ENCODE measurements around the gene PORCN. TPM values are rescaled to one million over a fixed set of nuclear protein-coding genes. Genes with fewer than 3 reads are reported as not detected.

PORCN gene
- total and polyA plus RNA-seq, 4 donors = 0.70 to 4.9 (median 2.8) TPM

- Histone ChIP-seq H3K9me3 (ENCODE audit: control insufficient read depth in 4 of 4, low read length in 3 of 4) (no peaks in the 10 kb centered on the region), H3K4me3 (ENCODE audit: low read depth in 1 of 3, low read length in 3 of 3) (no peak overlapping the region), H3K4me1 (ENCODE audit: control insufficient read depth in 4 of 4, insufficient read depth in 4 of 4, low read length in 3 of 4) (peaks cover 0 to 2% (median 0%) of the 10 kb centered on the region in 4 donors), H3K27ac (ENCODE audit: low read depth in 1 of 2, low read length in 2 of 2) (no peak overlapping the region), H3K36me3 (ENCODE audit: control insufficient read depth in 4 of 4, insufficient read depth in 3 of 4, low read depth in 1 of 4, low read length in 3 of 4) (peaks cover 7 to 18% (median 7%) of the 10 kb centered on the region in 4 donors), H3K27me3 (ENCODE audit: control insufficient read depth in 4 of 4, insufficient read depth in 4 of 4, low read length in 3 of 4) (no peaks in the 10 kb centered on the region), H3K9ac (ENCODE audit: low read depth in 1 of 2, low read length in 2 of 2) (no peak overlapping the region)
- WGBS = 95% methylated on average over 3 of the region's 3 CpGs
- no peak for DNase-seq (ENCODE audit: low spot score)
- TF ChIP-seq MAX (IDR thresholded peaks at IDR 0.05) (no peak), REST (IDR thresholded peaks at IDR 0.05) (no peak), HNF4A (conservative IDR thresholded peaks at IDR 0.05) (no peak), YY1 (IDR thresholded peaks at IDR 0.05) (no peak), TAF1 (conservative IDR thresholded peaks at IDR 0.05) (no peak), RXRA (IDR thresholded peaks at IDR 0.05) (no peak), RAD21 (IDR thresholded peaks at IDR 0.05) (no peak), SP1 (IDR thresholded peaks at IDR 0.05) (no peak), NR2F2 (IDR thresholded peaks at IDR 0.05) (no peak), HNF4G (IDR thresholded peaks at IDR 0.05) (no peak), FOXA2 (IDR thresholded peaks at IDR 0.05) (no peak), FOXA1 (IDR thresholded peaks at IDR 0.05) (no peak), JUND (IDR thresholded peaks at IDR 0.05) (no peak), EGR1 (IDR thresholded peaks at IDR 0.05; ENCODE audit: low read depth in 2 of 2) (no peak), GABPA (IDR thresholded peaks at IDR 0.05 in 1 of 2, conservative IDR thresholded peaks at IDR 0.05 in 1 of 2) (no peak), CTCF (IDR thresholded peaks at IDR 0.05; ENCODE audit: low read depth, low read length, missing input control) (no peak)
- TF ChIP-seq, protein P1, sequence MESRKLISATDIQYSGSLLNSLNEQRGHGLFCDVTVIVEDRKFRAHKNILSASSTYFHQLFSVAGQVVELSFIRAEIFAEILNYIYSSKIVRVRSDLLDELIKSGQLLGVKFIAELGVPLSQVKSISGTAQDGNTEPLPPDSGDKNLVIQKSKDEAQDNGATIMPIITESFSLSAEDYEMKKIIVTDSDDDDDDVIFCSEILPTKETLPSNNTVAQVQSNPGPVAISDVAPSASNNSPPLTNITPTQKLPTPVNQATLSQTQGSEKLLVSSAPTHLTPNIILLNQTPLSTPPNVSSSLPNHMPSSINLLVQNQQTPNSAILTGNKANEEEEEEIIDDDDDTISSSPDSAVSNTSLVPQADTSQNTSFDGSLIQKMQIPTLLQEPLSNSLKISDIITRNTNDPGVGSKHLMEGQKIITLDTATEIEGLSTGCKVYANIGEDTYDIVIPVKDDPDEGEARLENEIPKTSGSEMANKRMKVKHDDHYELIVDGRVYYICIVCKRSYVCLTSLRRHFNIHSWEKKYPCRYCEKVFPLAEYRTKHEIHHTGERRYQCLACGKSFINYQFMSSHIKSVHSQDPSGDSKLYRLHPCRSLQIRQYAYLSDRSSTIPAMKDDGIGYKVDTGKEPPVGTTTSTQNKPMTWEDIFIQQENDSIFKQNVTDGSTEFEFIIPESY (IDR thresholded peaks at IDR 0.05) = no peak
- TF ChIP-seq, protein P2, sequence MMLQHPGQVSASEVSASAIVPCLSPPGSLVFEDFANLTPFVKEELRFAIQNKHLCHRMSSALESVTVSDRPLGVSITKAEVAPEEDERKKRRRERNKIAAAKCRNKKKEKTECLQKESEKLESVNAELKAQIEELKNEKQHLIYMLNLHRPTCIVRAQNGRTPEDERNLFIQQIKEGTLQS (IDR thresholded peaks at IDR 0.05) = no peak
Observed at GRCh38 chrX:48480583-48480982, 28.2 kb upstream of the PORCN start.

All from liver (tissue), 9 donors.